Measurements from ENCODE around the gene RBP4. TPM values are rescaled to one million over a fixed set of nuclear protein-coding genes. Genes with fewer than 3 reads are reported as not detected.

The RBP4 gene
- polyA plus RNA-seq, 2 of the 4 experiments (the other 2 are of a cell fraction), result 6.0 to 8.2 TPM

GRCh38 chr10:93560541-93560940 lies 40.5 kb downstream of the RBP4 start:
- FAIRE-seq, result no peak
- Histone ChIP-seq H3K27ac (no peak overlapping the region), H3K9me3 (no peaks in the 10 kb centered on the region), H3K4me3 (no peak overlapping the region), H3K4me2 (no peak overlapping the region), H3K4me1 (no peaks in the 10 kb centered on the region)
- no peak; a peak in 1 of 6 replicates for ATAC-seq
- TF ChIP-seq CHD2 (IDR thresholded peaks at IDR 0.05; ENCODE audit: low read length, partially characterized antibody), result no peak
- TF ChIP-seq ZNF302 (CRISPR knock-in tag; IDR thresholded peaks at IDR 0.05), result no peak
- no peak for TF ChIP-seq RCOR1 (IDR thresholded peaks at IDR 0.05; ENCODE audit: low read depth, low read length)
- no peak for TF ChIP-seq CHD4 (IDR thresholded peaks at IDR 0.05; ENCODE audit: borderline replicate concordance)
- no peak for TF ChIP-seq CBX2 (IDR thresholded peaks at IDR 0.05; ENCODE audit: borderline replicate concordance, low read depth)
- TF ChIP-seq, protein P1, sequence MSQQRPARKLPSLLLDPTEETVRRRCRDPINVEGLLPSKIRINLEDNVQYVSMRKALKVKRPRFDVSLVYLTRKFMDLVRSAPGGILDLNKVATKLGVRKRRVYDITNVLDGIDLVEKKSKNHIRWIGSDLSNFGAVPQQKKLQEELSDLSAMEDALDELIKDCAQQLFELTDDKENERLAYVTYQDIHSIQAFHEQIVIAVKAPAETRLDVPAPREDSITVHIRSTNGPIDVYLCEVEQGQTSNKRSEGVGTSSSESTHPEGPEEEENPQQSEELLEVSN (IDR thresholded peaks at IDR 0.05; ENCODE audit: borderline replicate concordance, low read depth), result no peak
- TF ChIP-seq EHF (CRISPR knock-in tag; IDR thresholded peaks at IDR 0.05), result no peak
- no peak for TF ChIP-seq SREBF2 (IDR thresholded peaks at IDR 0.05)
- TF ChIP-seq, protein P2, sequence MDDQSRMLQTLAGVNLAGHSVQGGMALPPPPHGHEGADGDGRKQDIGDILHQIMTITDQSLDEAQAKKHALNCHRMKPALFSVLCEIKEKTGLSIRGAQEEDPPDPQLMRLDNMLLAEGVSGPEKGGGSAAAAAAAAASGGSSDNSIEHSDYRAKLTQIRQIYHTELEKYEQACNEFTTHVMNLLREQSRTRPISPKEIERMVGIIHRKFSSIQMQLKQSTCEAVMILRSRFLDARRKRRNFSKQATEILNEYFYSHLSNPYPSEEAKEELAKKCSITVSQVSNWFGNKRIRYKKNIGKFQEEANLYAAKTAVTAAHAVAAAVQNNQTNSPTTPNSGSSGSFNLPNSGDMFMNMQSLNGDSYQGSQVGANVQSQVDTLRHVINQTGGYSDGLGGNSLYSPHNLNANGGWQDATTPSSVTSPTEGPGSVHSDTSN (IDR thresholded peaks at IDR 0.05), result no peak
- no peak for TF ChIP-seq POLR2A (IDR thresholded peaks at IDR 0.05; ENCODE audit: low read length)
- TF ChIP-seq, protein P3, sequence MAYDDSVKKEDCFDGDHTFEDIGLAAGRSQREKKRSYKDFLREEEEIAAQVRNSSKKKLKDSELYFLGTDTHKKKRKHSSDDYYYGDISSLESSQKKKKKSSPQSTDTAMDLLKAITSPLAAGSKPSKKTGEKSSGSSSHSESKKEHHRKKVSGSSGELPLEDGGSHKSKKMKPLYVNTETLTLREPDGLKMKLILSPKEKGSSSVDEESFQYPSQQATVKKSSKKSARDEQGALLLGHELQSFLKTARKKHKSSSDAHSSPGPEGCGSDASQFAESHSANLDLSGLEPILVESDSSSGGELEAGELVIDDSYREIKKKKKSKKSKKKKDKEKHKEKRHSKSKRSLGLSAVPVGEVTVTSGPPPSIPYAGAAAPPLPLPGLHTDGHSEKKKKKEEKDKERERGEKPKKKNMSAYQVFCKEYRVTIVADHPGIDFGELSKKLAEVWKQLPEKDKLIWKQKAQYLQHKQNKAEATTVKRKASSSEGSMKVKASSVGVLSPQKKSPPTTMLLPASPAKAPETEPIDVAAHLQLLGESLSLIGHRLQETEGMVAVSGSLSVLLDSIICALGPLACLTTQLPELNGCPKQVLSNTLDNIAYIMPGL (CRISPR knock-in tag; IDR thresholded peaks at IDR 0.05; ENCODE audit: borderline replicate concordance), result no peak
- no peak for TF ChIP-seq FOSL2 (IDR thresholded peaks at IDR 0.05)
- no peak for TF ChIP-seq FOSL2 (CRISPR knock-in tag; IDR thresholded peaks at IDR 0.05)
- TF ChIP-seq NFE2L2 (conservative IDR thresholded peaks at IDR 0.05; ENCODE audit: low read length), result no peak
- no peak for TF ChIP-seq HOXB13 (CRISPR knock-in tag; IDR thresholded peaks at IDR 0.05; ENCODE audit: low read depth)
- TF ChIP-seq GATA3 (IDR thresholded peaks at IDR 0.05; ENCODE audit: borderline replicate concordance), result no peak
- TF ChIP-seq HDAC2 (IDR thresholded peaks at IDR 0.05), result no peak
- TF ChIP-seq EP300 (IDR thresholded peaks at IDR 0.05), result no peak
- no peak for TF ChIP-seq HEYL (CRISPR knock-in tag; IDR thresholded peaks at IDR 0.05)
- TF ChIP-seq CEBPB (IDR thresholded peaks at IDR 0.05), result no peak
- no peak for DNase-seq (ENCODE audit: low read depth in 1 of 2, low spot score in 1 of 2)
- ChIA-PET POLR2A (no interaction called here), CTCF (interaction anchor here (1.1 to 2.4 kb wide), 2 partner anchors 19 to 120 kb away, joined by 3 to 7 read pairs; no protein-coding TSS in a partner anchor)
- WGBS (ENCODE audit: missing lambda C conversion rate), result 86% methylated on average over 6 of the region's 6 CpGs

GRCh38 chr10:93559490-93559889 lies 41.5 kb downstream of the RBP4 start:
- POLR2A ChIA-PET, result no interaction called here
- no peak for ATAC-seq
- Histone ChIP-seq H3K4me1 (peaks cover 8% of the 10 kb centered on the region), H3K27ac (no peak overlapping the region), H3K4me2 (no peak overlapping the region), H3K9me3 (no peaks in the 10 kb centered on the region), H3K4me3 (no peak overlapping the region)
- 83% methylated on average over 9 of the region's 9 CpGs for WGBS (ENCODE audit: missing lambda C conversion rate)
- TF ChIP-seq MAFK (IDR thresholded peaks at IDR 0.05; ENCODE audit: partially characterized antibody), result no peak
- DNase-seq (ENCODE audit: low read depth in 1 of 2, low spot score in 1 of 2), result no peak
- no peak for FAIRE-seq
- CTCF ChIA-PET, result interaction anchor here (0.7 to 10.6 kb wide), 6 partner anchors 9 to 121 kb away, joined by 3 to 131 read pairs (median 4); no protein-coding TSS in a partner anchor

- TF ChIP-seq MAZ (IDR thresholded peaks at IDR 0.05; ENCODE audit: borderline replicate concordance, low read depth, low read length) (no peak), CBX2 (IDR thresholded peaks at IDR 0.05; ENCODE audit: borderline replicate concordance, low read depth) (no peak), SMC3 (IDR thresholded peaks at IDR 0.05) (peak; percentile 84), RAD21 (conservative IDR thresholded peaks at IDR 0.05 in 1 of 2, IDR thresholded peaks at IDR 0.05 in 1 of 2) (peak; percentile 69 to 81)
- TF ChIP-seq, protein P4, sequence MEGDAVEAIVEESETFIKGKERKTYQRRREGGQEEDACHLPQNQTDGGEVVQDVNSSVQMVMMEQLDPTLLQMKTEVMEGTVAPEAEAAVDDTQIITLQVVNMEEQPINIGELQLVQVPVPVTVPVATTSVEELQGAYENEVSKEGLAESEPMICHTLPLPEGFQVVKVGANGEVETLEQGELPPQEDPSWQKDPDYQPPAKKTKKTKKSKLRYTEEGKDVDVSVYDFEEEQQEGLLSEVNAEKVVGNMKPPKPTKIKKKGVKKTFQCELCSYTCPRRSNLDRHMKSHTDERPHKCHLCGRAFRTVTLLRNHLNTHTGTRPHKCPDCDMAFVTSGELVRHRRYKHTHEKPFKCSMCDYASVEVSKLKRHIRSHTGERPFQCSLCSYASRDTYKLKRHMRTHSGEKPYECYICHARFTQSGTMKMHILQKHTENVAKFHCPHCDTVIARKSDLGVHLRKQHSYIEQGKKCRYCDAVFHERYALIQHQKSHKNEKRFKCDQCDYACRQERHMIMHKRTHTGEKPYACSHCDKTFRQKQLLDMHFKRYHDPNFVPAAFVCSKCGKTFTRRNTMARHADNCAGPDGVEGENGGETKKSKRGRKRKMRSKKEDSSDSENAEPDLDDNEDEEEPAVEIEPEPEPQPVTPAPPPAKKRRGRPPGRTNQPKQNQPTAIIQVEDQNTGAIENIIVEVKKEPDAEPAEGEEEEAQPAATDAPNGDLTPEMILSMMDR (IDR thresholded peaks at IDR 0.05), result peak; percentile 71
- POLR2A ChIA-PET, result interaction anchor here (1.3 kb wide), 1 partner anchor 11 kb away, joined by 6 read pairs; the partner anchor contains the start of gene FFAR4
- FAIRE-seq (peak; percentile 36), DNase-seq (ENCODE audit: low read depth in 1 of 2, low spot score in 1 of 2) (peak; percentile 76 to 82), ATAC-seq (peak; percentile 88 to 96)
- no peaks in the 10 kb centered on the region for H3K9me3 ChIP-seq
- H3K27ac ChIP-seq, result peak overlapping the region; percentile 19 to 71; a peak in 5 of 6 replicates
- H3K4me2 ChIP-seq, result peak overlapping the region; percentile 29
- H3K4me3 ChIP-seq, result no peak overlapping the region
- CTCF ChIA-PET, result interaction anchor here (0.5 to 10.6 kb wide), 39 partner anchors 8 to 1022 kb away, joined by 3 to 131 read pairs (median 4); no protein-coding TSS in a partner anchor
- H3K4me1 ChIP-seq, result peaks cover 31% of the 10 kb centered on the region
- whole genome bisulfite sequencing (ENCODE audit: missing lambda C conversion rate), result 45% methylated on average over 13 of the region's 14 CpGs
Observed at GRCh38 chr10:93554760-93555432, 46.1 kb downstream of the RBP4 start.

All from A549 (cell line).